Measurements from ENCODE around the gene GRIK1.

Gene GRIK1

DNA sequence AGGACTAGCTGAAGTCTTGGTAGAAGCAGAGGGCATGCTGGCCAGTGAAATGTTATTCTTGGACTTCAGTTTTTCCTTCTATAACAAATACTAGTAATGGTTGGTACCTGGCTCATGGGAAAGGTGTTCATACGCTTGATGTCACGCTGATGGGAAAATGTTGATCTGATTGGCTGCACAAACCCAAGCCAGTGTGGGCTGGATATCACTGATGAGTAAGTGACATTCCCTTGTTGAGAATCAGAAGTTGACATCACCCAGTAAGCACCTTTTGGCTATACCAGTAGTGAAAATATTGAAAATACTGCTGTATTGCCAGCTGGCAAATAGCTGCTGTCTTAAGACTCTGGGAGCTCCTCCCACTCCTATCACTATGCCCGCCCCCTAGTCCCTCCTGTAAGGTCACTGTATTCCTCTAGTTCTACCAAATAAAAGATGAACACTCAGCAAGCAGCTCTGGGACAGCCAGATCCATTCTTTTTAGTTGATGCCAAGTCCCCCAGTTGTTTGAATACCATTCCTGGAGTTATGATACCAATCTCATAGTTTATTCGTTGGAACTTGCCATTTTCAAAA lies 168.2 kb downstream of the GRIK1 start:
- DNase-seq, result no peak

DNA sequence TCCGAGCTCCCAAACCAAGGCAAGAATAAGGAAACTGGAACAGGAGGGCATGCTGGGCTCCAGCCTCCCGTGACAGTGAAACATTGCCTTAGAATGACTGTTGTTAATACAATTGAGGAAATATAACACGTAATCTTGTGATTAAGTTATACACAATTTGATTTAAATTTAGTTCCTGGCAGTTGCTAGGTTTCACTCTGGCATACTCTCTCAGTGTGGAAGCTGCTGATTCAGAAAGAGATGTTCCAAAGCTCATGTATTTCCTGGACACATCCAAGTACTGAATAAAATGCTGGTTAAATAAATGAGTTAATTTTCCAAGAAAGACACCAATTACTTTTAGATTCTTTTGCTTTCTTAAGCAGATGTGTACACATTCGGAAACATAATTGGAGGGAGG lies 176.1 kb downstream of the GRIK1 start:
- DNase-seq, result no peak

DNA sequence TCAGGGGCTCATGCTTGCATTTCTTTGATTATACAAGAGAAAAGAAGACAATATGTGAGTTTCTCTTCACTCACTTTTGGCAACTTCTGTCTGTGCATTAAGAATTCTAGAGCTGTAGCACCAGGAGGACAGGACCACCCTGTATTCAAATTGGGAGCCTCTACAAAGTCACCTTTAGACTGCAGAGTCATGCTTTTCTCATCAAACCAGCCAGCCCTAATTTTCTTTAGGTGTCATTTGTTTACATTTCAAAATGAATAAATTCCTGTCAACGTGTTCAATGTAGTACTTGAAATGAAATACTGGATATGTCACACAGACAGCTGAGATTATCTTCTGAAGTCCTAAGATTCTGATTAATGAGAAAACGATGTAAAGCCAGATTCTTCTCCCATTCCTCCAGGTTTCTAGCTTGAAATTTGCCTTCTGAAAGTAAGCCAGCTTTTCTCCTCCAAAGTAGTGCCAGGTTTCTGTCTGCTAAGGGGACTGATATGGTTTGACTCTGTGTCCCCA lies 177.2 kb downstream of the GRIK1 start:
- no peak for DNase-seq

DNA sequence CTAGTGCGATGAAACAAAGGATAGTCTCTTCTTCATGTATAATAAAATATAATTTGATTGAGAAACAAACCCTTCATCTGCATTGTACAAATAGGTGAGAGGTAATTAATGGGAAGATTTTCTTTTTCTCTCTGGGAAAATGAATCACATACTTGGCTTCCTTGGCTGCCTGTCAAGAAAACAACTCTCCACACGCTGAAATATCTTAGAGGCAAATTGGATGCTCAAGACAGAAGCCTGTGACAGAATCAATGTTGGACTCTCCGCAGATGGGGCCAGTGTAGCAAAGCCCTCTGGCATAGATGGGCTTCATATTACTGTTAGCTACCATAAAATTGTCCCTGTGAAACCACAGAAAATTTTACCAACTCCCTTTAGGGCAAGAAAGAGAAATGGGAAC lies 186.6 kb downstream of the GRIK1 start:
- DNase-seq, result no peak

- no peak for DNase-seq
These were observed 188.2 kb downstream of the GRIK1 start for GRCh38 chr21:29751473-29752185.

DNA sequence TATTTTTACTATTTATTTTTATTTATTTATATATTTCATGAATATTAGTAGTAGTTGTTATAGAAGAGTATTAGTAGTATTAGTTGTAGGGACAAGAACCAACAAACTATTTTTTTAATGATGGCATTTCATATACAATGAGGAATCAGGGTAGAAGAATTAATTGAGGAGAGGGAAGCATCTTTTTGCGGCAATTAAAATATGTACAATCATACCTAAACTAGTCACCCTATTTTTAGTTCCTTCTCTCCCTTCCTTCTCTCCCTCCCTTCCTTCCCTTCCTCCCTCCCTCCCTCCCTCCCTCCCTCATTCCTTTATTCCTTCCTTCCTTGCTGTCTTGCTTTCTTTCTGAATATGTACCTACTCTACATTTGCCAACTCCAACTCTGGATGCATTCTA lies 189.8 kb downstream of the GRIK1 start:
- no peak for DNase-seq

DNA sequence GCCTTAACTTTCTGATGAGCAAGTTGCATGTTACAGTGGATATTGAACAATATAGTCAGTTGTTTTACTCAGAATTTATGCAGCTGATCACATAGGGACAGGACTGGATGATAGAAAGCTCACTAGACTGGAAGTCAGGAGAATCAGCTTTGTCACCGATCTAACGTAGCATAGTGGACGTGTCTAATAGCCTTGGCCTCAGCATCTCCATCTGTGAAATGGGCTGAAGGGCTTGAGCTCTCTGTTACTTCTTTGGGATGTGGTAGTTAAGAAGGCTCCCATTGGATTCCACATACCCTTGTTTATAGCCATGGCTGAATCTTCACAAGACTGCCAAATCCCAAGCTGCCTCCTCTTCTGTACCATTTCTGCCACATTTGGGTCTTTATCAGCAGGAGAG lies 190.6 kb downstream of the GRIK1 start:
- DNase-seq, result no peak

DNA sequence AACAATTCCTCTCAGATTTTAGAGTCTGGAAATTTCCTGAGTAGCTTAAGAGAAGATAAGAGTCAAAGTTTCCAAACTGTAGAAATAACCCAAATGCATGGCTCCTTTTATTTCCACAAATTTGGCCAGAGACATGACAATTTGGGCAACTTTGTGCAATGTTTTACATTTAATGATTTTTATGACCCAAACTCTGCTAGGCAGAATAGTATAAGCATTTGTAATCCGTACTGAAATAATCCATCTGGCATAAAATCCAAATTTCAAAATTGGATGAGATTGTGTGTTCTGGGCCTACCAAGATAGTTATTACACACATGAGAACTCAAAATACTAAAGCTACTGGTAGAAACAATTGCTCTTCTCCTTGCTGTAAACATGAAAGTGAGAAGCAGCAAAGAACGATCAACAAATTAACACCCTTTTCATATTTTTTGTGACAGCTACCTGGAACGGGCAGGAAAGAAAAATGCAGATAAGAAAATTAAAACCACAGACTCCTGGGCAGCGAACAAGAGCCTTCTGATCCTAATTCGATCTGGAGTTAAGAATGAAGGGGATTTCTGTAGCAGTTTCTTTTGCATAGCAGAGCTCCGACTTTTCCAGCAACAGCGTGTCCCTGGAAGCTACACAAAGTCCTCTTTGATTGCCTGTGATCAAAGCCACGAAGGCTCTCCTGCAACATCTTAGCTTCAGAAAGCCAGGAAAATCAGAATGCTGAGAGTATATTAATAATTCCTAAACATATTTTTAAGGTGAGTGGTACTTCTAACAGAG lies 191.2 kb downstream of the GRIK1 start:
- DNase-seq, result no peak

GRCh38 chr21:29741761-29742160 lies 198.0 kb downstream of the GRIK1 start:
- no peak for DNase-seq

DNA sequence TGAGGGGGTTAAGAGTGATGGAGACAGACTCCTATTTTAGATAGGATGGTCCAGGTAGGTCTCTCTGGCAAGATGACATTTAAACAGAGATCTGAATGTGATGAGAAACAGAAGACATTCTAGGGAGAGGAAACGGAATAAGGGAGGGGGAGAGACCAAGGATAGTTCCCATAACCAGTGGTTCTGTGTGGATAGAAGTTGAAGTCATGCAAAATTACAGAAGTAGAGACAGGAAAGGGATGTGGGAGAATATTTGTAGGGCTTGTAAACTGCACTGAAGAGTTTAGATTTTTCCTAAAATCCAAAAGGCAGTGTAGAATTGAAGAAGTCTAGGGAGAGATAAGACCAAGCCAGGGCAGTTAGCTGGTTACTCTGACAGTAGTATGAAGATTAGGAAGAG lies 200.6 kb downstream of the GRIK1 start:
- no peak for DNase-seq

DNA sequence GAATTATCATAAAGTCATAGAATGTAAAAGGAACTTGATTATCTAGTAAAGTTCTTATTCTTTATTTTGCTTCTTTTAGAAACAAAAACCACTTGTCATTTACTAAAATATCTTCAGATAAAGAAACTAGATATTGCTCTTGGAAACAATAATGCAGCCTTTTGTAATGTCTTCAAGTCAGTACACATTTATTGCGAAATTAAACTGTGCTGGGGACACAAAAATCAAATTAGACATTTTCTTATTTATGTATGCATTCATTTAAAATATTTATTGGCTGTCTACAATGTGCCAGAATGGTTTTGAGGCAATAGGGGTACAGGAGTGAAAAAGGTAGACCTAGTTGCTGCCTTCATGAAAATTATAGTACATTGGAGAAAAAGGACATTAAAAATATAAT lies 201.1 kb downstream of the GRIK1 start:
- DNase-seq, result no peak

DNA sequence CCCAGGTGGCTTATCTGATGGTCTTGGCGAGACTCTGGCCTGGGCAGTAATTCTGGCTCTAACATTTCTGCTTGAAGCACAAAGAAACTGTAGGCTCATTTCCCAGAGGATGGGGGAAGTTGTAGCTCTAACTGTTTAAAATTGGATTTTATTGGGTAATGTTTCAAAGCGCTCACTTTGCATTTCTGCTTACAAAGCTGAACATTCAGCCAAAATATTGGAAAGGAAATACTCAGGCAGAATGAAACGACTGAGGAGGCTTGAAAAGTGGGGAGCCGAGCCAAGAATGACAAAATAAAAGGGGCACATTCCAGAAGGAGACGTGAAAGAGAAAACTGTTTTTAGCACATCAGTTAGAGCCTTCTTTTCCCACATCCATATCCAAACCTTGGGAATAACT lies 202.6 kb downstream of the GRIK1 start:
- DNase-seq, result no peak

- no peak for DNase-seq
These were observed 209.5 kb downstream of the GRIK1 start for GRCh38 chr21:29730281-29730680.

GRCh38 chr21:29726044-29726443 lies 213.8 kb downstream of the GRIK1 start:
- DNase-seq, result no peak

GRCh38 chr21:29725025-29725736 lies 214.6 kb downstream of the GRIK1 start:
- DNase-seq, result no peak

- no peak for DNase-seq
These were observed 217.8 kb downstream of the GRIK1 start for GRCh38 chr21:29721964-29722363.

DNA sequence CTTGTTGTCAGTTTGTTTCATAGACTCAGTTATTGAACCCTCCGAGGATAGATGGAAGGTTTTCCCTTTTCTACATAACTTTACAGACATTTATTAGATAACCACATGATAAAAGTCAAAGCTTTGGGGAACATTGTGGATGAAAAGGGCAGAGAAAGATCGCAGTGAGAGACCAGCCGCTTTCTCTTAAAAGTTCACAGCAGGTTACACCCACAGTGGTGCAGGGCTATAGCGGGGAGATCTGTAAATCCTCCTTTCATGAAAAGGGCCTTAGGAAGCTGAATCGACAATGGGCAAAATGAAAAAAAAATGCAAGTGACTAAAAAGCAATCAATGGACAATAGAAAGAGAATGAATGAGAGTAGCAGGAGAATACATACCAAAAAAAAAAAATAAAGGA lies 218.6 kb downstream of the GRIK1 start:
- DNase-seq, result no peak

GRCh38 chr21:29719521-29719920 lies 220.3 kb downstream of the GRIK1 start:
- DNase-seq, result no peak

DNA sequence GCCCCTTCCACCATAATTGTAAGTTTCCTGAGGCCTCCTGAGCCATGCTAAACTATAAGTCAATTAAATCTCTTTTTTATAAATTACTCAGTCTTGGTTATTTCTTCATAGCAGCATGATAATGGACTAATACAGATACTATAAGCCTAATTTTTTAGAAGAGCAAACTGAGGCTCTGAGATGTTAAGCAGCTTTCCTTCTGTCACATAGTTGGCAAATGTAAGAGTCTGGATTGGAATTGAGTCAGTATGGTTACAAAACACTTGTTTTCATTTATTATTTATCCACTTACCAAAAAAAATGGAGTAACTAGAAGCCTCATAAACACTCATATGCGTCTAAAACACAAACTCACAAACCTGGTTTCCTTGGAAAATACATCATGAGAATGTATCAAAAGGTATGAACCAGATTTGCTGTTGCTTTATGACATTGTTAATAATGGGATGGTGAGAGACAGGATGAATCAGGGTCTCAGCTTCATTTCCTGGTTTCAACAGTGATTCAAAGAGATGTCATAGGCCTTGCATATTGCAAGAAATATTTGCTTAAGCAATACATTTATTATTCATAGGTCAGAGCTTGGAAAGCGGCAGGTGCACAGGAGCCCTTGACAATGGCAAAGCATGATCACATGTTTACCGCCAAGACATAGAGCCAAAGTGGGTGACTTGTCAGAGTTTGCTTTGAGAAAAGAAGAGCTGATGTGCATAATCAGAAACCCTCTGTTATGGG lies 221.5 kb downstream of the GRIK1 start:
- no peak for DNase-seq

DNA sequence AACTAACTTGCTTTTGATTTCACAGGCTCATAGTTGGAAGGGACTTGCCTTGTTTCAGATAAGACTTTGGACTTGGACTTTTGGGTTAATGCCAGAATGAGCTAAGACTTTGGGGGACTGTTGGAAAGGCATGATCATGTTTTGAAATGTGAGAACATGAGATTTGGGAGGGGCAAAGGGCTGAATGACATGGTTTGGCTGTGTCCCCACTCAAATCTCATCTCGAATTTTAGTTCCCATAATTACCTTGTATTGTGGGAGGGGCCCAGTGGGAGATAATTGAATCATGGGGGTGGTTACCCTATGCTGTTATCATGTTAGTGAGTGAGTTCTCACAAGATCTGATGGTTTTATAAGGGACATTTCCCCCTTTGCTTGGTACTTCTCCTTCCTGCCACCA lies 222.1 kb downstream of the GRIK1 start:
- DNase-seq, result no peak

GRCh38 chr21:29716753-29717152 lies 223.0 kb downstream of the GRIK1 start:
- DNase-seq, result no peak

DNA sequence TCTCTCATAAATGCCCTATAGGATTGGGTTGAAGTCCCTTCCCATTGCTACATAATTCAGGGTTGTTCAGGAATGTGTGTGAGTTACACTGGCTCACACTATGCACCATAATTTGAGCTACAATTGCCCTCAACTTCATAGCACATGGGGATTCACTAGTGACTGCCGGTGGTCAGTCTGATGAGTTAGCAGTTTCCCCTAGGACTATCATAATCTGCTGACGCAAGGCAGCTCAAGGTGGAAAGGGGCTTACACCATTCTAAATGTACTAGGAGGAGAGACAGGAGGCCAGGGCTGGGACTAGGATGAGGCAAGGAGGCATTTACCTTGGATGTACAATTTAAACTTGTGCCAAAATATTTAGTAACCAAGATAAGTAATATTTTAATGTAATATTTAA lies 224.7 kb downstream of the GRIK1 start:
- no peak for DNase-seq

DNA sequence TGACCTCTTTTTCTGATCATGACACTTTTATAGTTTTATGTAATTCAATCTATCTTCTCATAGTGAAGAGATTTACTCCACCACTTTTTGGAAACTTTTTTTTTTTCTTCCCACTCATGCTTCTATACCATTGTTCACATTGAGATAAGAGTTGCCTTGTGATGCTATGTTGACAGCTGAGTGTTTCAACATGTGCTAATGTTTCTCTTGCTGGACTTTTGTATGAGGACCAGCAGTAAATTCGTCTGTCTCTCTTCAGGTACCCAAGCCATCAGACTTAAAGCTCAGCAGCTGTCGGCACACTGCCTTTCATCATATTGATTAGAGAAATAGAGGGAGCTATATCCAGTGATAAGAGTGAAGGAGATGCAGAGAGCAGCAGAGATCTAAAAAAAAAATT lies 227.0 kb downstream of the GRIK1 start:
- no peak for DNase-seq
